ENCODE data around the gene CST2.
"Not testable (repeated sequence)": the region's sequence is repeated elsewhere in the genome, so short reads cannot be mapped to it uniquely, and the experiment has no call there.

Gene CST2

GRCh38 chr20:23867152-23867776, 40.7 kb upstream of the CST2 start:
- Histone ChIP-seq H3K9me3 (ENCODE audit: low read depth, low read length) (no peaks in the 10 kb centered on the region), H3K9ac (ENCODE audit: insufficient read length) (no peak overlapping the region), H3K4me3 (no peak overlapping the region), H3K36me3 (ENCODE audit: insufficient read depth, low read length) (no peaks in the 10 kb centered on the region), H3K27ac (no peak overlapping the region)
- TF ChIP-seq FOXP2 (optimal IDR thresholded peaks at IDR 0.05; ENCODE audit: control extremely low read depth, extremely low read length, insufficient read depth) = no peak
- no peak for TF ChIP-seq EZH2 (IDR thresholded peaks at IDR 0.05)
- TF ChIP-seq POLR2AphosphoS5 (IDR thresholded peaks at IDR 0.05; ENCODE audit: borderline replicate concordance, low read depth, low read length) = no peak
- no peak for DNase-seq (ENCODE audit: low read depth, low spot score)

GRCh38 chr20:23860771-23861170, 34.2 kb upstream of the CST2 start:
- not testable (repeated sequence) for H3K4me3 ChIP-seq; H3K9ac ChIP-seq (ENCODE audit: insufficient read length); H3K36me3 ChIP-seq (ENCODE audit: insufficient read depth, low read length); H3K9me3 ChIP-seq (ENCODE audit: low read depth, low read length); H3K27ac ChIP-seq; DNase-seq (ENCODE audit: low read depth, low spot score)

- Histone ChIP-seq H3K4me3 (no peak overlapping the region), H3K27ac (no peak overlapping the region), H3K36me3 (ENCODE audit: insufficient read depth, low read length) (no peaks in the 10 kb centered on the region), H3K9ac (ENCODE audit: insufficient read length) (no peak overlapping the region), H3K9me3 (ENCODE audit: low read depth, low read length) (no peaks in the 10 kb centered on the region)
- no peak for DNase-seq (ENCODE audit: low read depth, low spot score)
- TF ChIP-seq EZH2 (IDR thresholded peaks at IDR 0.05) = no peak
- TF ChIP-seq FOXP2 (optimal IDR thresholded peaks at IDR 0.05; ENCODE audit: control extremely low read depth, extremely low read length, insufficient read depth) = no peak
- TF ChIP-seq POLR2AphosphoS5 (IDR thresholded peaks at IDR 0.05; ENCODE audit: borderline replicate concordance, low read depth, low read length) = no peak
These were observed 31.6 kb upstream of the CST2 start for GRCh38 chr20:23857962-23858595.

GRCh38 chr20:23856736-23857135, 30.2 kb upstream of the CST2 start:
- H3K9ac ChIP-seq (ENCODE audit: insufficient read length) = no peak overlapping the region
- DNase-seq (ENCODE audit: low read depth, low spot score) = no peak
- no peak overlapping the region for H3K27ac ChIP-seq
- H3K36me3 ChIP-seq (ENCODE audit: insufficient read depth, low read length) = no peaks in the 10 kb centered on the region
- H3K9me3 ChIP-seq (ENCODE audit: low read depth, low read length) = no peaks in the 10 kb centered on the region
- no peak overlapping the region for H3K4me3 ChIP-seq
- no peak for TF ChIP-seq EZH2 (IDR thresholded peaks at IDR 0.05)
- TF ChIP-seq POLR2AphosphoS5 (IDR thresholded peaks at IDR 0.05; ENCODE audit: borderline replicate concordance, low read depth, low read length) = no peak
- no peak for TF ChIP-seq FOXP2 (optimal IDR thresholded peaks at IDR 0.05; ENCODE audit: control extremely low read depth, extremely low read length, insufficient read depth)

GRCh38 chr20:23856226-23856625, 29.7 kb upstream of the CST2 start:
- Histone ChIP-seq H3K9ac (ENCODE audit: insufficient read length) (no peak overlapping the region), H3K4me3 (no peak overlapping the region), H3K27ac (no peak overlapping the region), H3K9me3 (ENCODE audit: low read depth, low read length) (no peaks in the 10 kb centered on the region), H3K36me3 (ENCODE audit: insufficient read depth, low read length) (no peaks in the 10 kb centered on the region)
- DNase-seq (ENCODE audit: low read depth, low spot score) = no peak
- no peak for TF ChIP-seq FOXP2 (optimal IDR thresholded peaks at IDR 0.05; ENCODE audit: control extremely low read depth, extremely low read length, insufficient read depth)
- TF ChIP-seq EZH2 (IDR thresholded peaks at IDR 0.05) = no peak
- TF ChIP-seq POLR2AphosphoS5 (IDR thresholded peaks at IDR 0.05; ENCODE audit: borderline replicate concordance, low read depth, low read length) = no peak

- no peaks in the 10 kb centered on the region for H3K36me3 ChIP-seq (ENCODE audit: insufficient read depth, low read length)
- H3K4me3 ChIP-seq = no peak overlapping the region
- TF ChIP-seq EZH2 (IDR thresholded peaks at IDR 0.05) (no peak), FOXP2 (optimal IDR thresholded peaks at IDR 0.05; ENCODE audit: control extremely low read depth, extremely low read length, insufficient read depth) (no peak), POLR2AphosphoS5 (IDR thresholded peaks at IDR 0.05; ENCODE audit: borderline replicate concordance, low read depth, low read length) (no peak)
- no peak for DNase-seq (ENCODE audit: low read depth, low spot score)
- H3K27ac ChIP-seq = no peak overlapping the region
- H3K9ac ChIP-seq (ENCODE audit: insufficient read length) = no peak overlapping the region
- no peaks in the 10 kb centered on the region for H3K9me3 ChIP-seq (ENCODE audit: low read depth, low read length)
These were observed 15.2 kb upstream of the CST2 start for GRCh38 chr20:23841693-23842092.

GRCh38 chr20:23835716-23836115, 9.2 kb upstream of the CST2 start:
- H3K4me3 ChIP-seq = no peak overlapping the region
- no peak overlapping the region for H3K27ac ChIP-seq
- DNase-seq (ENCODE audit: low read depth, low spot score) = no peak
- no peaks in the 10 kb centered on the region for H3K9me3 ChIP-seq (ENCODE audit: low read depth, low read length)
- H3K9ac ChIP-seq (ENCODE audit: insufficient read length) = no peak overlapping the region
- H3K36me3 ChIP-seq (ENCODE audit: insufficient read depth, low read length) = no peaks in the 10 kb centered on the region
- no peak for TF ChIP-seq FOXP2 (optimal IDR thresholded peaks at IDR 0.05; ENCODE audit: control extremely low read depth, extremely low read length, insufficient read depth)
- no peak for TF ChIP-seq POLR2AphosphoS5 (IDR thresholded peaks at IDR 0.05; ENCODE audit: borderline replicate concordance, low read depth, low read length)
- TF ChIP-seq EZH2 (IDR thresholded peaks at IDR 0.05) = no peak

- H3K27ac ChIP-seq = no peak overlapping the region
- no peak overlapping the region for H3K4me3 ChIP-seq
- no peak for DNase-seq (ENCODE audit: low read depth, low spot score)
- TF ChIP-seq EZH2 (IDR thresholded peaks at IDR 0.05) (no peak), FOXP2 (optimal IDR thresholded peaks at IDR 0.05; ENCODE audit: control extremely low read depth, extremely low read length, insufficient read depth) (no peak), POLR2AphosphoS5 (IDR thresholded peaks at IDR 0.05; ENCODE audit: borderline replicate concordance, low read depth, low read length) (no peak)
- no peaks in the 10 kb centered on the region for H3K36me3 ChIP-seq (ENCODE audit: insufficient read depth, low read length)
- no peaks in the 10 kb centered on the region for H3K9me3 ChIP-seq (ENCODE audit: low read depth, low read length)
- no peak overlapping the region for H3K9ac ChIP-seq (ENCODE audit: insufficient read length)
These were observed 6.4 kb upstream of the CST2 start for GRCh38 chr20:23832775-23833513.

GRCh38 chr20:23831961-23832360, 5.4 kb upstream of the CST2 start:
- not testable (repeated sequence) for H3K36me3 ChIP-seq (ENCODE audit: insufficient read depth, low read length); H3K4me3 ChIP-seq; H3K9ac ChIP-seq (ENCODE audit: insufficient read length); H3K27ac ChIP-seq; DNase-seq (ENCODE audit: low read depth, low spot score); H3K9me3 ChIP-seq (ENCODE audit: low read depth, low read length)
